Right cardiac atrium (tissue), 5 donors: ENCODE data around the gene SLC6A6. TPM values are rescaled to one million over a fixed set of nuclear protein-coding genes. Genes with fewer than 3 reads are reported as not detected.

ENCODE experiments used
- ATAC-seq, 2 donors: fragments of 200-7000 bp; cut with Tn5 transposase; one replicate each; pipeline versions ENCODE4 v1.8.0 to v1.9.1; 2020; ENCODE audit warnings: moderate library complexity in 2 of 2, mild to moderate bottlenecking in 1 of 2
- DNase-seq, 3 donors: peaks; one replicate each; pipeline ENCODE4 v3.0.0-alpha.2; 2020
- H3K27ac ChIP-seq: one replicate; pipeline ENCODE4 v1.5.1; 2013; ENCODE audit warnings: mild to moderate bottlenecking, low read length, control low read depth, moderate library complexity
- H3K27me3 ChIP-seq: one replicate; pipeline ENCODE4 v1.6.1; 2013; ENCODE audit not compliant: control insufficient read depth, insufficient read depth
- H3K4me1 ChIP-seq: one replicate; pipeline ENCODE4 v1.6.1; 2013; ENCODE audit warnings: low read length; ENCODE audit not compliant: control insufficient read depth, insufficient read depth
- H3K4me3 ChIP-seq: one replicate; pipeline ENCODE4 v1.5.1; 2013; ENCODE audit warnings: low read length, control low read depth
- H3K9me3 ChIP-seq: one replicate; pipeline ENCODE4 v1.6.1; 2013; ENCODE audit warnings: low read length; ENCODE audit not compliant: control insufficient read depth
- WGBS: extraction: QIAGEN DNeasy Blood & Tissue Kit; methylation state at CpG from one replicate; pipeline ENCODE4 v1.1.7; 2013; 5-methylcytosine and 5-hydroxymethylcytosine counted together
- intact Hi-C, 4 donors: fragments of 100-400 bp; cut with DNase I; formaldehyde crosslinking; loops; one replicate each; pipeline versions ENCODE4 v1.11.0 to v1.14.0; 2022 to 2023
- polyA plus RNA-seq: library from polyadenylated mRNA; stranded (reverse); fragments of 200-250 nt; gene quantifications from one replicate; pipeline ENCODE4 v1.2.3, GENCODE V29; 2013
- total RNA-seq, 4 donors: library from RNA; stranded (reverse); fragmentation: NEBNext Ultra II Directional; extraction: Animal tissue kit (Norgen Biotek cat#: 25700); gene quantifications; one replicate each; pipeline ENCODE4 v1.2.1, GENCODE V29; 2021
- donor health status: healthy with polysubstance abuse.
- donor health status: DM: no; HTN: yes; CAD: no.
- donor health status: DM: no; HTN: no; CAD: no.
- donor health status: DM: no; HTN: yes; CAD: no; lungs with severe emphysema.
- donor health status: DM: yes; HTN: yes; CAD: no.

The SLC6A6 gene
- total and polyA plus RNA-seq, 5 donors: 21.3 to 106 (median 31.6) TPM

GRCh38 chr3:14423197-14423743 lies 20.9 kb downstream of the SLC6A6 start:
- intact Hi-C loops: no loop called here
- H3K27me3 ChIP-seq: no peaks in the 10 kb centered on the region
- no peak overlapping the region for H3K27ac ChIP-seq
- no peak overlapping the region for H3K4me3 ChIP-seq
- H3K4me1 ChIP-seq: peaks cover 11% of the 10 kb centered on the region
- 76% methylated on average over 2 of the region's 2 CpGs for WGBS
- DNase-seq (peak in 2 of 3 donors; percentile 7), ATAC-seq (no peak)
- no peaks in the 10 kb centered on the region for H3K9me3 ChIP-seq

GRCh38 chr3:14423963-14424362 lies 21.6 kb downstream of the SLC6A6 start:
- H3K27ac ChIP-seq: no peak overlapping the region
- WGBS: 50% methylated on average over 3 of the region's 3 CpGs

GRCh38 chr3:14424711-14425580 lies 22.5 kb downstream of the SLC6A6 start:
- Histone ChIP-seq H3K4me3 (no peak overlapping the region), H3K4me1 (peaks cover 18% of the 10 kb centered on the region), H3K27me3 (no peaks in the 10 kb centered on the region), H3K27ac (no peak overlapping the region), H3K9me3 (no peaks in the 10 kb centered on the region)
- ATAC-seq (no peak), DNase-seq (peak in 2 of 3 donors; percentile 27 to 52)
- 80% methylated on average over 23 of the region's 23 CpGs for WGBS
- intact Hi-C loops: no loop called here

More at GRCh38 chr3:14423963-14424362, 21.6 kb downstream of the SLC6A6 start:
- ATAC-seq (no peak), DNase-seq (no peak)
- no peak overlapping the region for H3K4me3 ChIP-seq
- intact Hi-C loops: no loop called here
- H3K4me1 ChIP-seq: peaks cover 16% of the 10 kb centered on the region
- H3K27me3 ChIP-seq: no peaks in the 10 kb centered on the region
- H3K9me3 ChIP-seq: no peaks in the 10 kb centered on the region

GRCh38 chr3:14425581-14426304 lies 23.3 kb downstream of the SLC6A6 start:
- H3K27me3 ChIP-seq: no peaks in the 10 kb centered on the region
- no peak overlapping the region for H3K4me3 ChIP-seq
- H3K4me1 ChIP-seq: peaks cover 18% of the 10 kb centered on the region
- H3K9me3 ChIP-seq: no peaks in the 10 kb centered on the region
- intact Hi-C loops: no loop called here
- 62% methylated on average over 16 of the region's 16 CpGs for WGBS
- ATAC-seq (no peak), DNase-seq (peak in 2 of 3 donors; percentile 41 to 69)
- H3K27ac ChIP-seq: no peak overlapping the region

- 89% methylated on average over 5 of the region's 5 CpGs for WGBS
- Histone ChIP-seq H3K4me3 (no peak overlapping the region), H3K4me1 (peaks cover 19% of the 10 kb centered on the region), H3K27me3 (no peaks in the 10 kb centered on the region), H3K9me3 (no peaks in the 10 kb centered on the region), H3K27ac (no peak overlapping the region)
- no peak for DNase-seq
- intact Hi-C loops: no loop called here
- ATAC-seq: no peak
These were observed 23.9 kb downstream of the SLC6A6 start for GRCh38 chr3:14426305-14426620.

- no peaks in the 10 kb centered on the region for H3K9me3 ChIP-seq
- intact Hi-C loops: no loop called here
- whole genome bisulfite sequencing: 80% methylated on average over 7 of the region's 7 CpGs
- DNase-seq (peak in 2 of 3 donors; percentile 74 to 79), ATAC-seq (peak in 1 of 2 donors; percentile 6)
- H3K4me1 ChIP-seq: peaks cover 37% of the 10 kb centered on the region
- peak overlapping the region; percentile 52 for H3K27ac ChIP-seq
- no peak overlapping the region for H3K4me3 ChIP-seq
- no peaks in the 10 kb centered on the region for H3K27me3 ChIP-seq
These were observed 26.0 kb downstream of the SLC6A6 start for GRCh38 chr3:14428087-14429033.

GRCh38 chr3:14429237-14429636 lies 26.8 kb downstream of the SLC6A6 start:
- no peaks in the 10 kb centered on the region for H3K9me3 ChIP-seq
- intact Hi-C loops: no loop called here
- WGBS: 74% methylated on average over 5 of the region's 5 CpGs
- peak in 2 of 3 donors; percentile 41 to 65 for DNase-seq
- no peaks in the 10 kb centered on the region for H3K27me3 ChIP-seq
- H3K4me3 ChIP-seq: no peak overlapping the region
- no peak for ATAC-seq
- H3K27ac ChIP-seq: no peak overlapping the region
- H3K4me1 ChIP-seq: peaks cover 40% of the 10 kb centered on the region

- Histone ChIP-seq H3K27ac (no peak overlapping the region), H3K27me3 (no peaks in the 10 kb centered on the region), H3K9me3 (no peaks in the 10 kb centered on the region), H3K4me3 (no peak overlapping the region), H3K4me1 (peaks cover 41% of the 10 kb centered on the region)
- DNase-seq (no peak), ATAC-seq (no peak)
- WGBS: 96% methylated on average over 4 of the region's 4 CpGs
- intact Hi-C loops: no loop called here
These were observed 27.2 kb downstream of the SLC6A6 start for GRCh38 chr3:14429640-14430039.

GRCh38 chr3:14430053-14430452 lies 27.6 kb downstream of the SLC6A6 start:
- intact Hi-C loops: no loop called here
- H3K9me3 ChIP-seq: no peaks in the 10 kb centered on the region
- H3K4me3 ChIP-seq: no peak overlapping the region
- ATAC-seq (no peak), DNase-seq (peak in 2 of 3 donors; percentile 12 to 13)
- H3K27me3 ChIP-seq: no peaks in the 10 kb centered on the region
- peaks cover 42% of the 10 kb centered on the region for H3K4me1 ChIP-seq
- H3K27ac ChIP-seq: no peak overlapping the region
- WGBS: 89% methylated on average over 5 of the region's 5 CpGs

- intact Hi-C loops: no loop called here
- WGBS: 73% methylated on average over 12 of the region's 12 CpGs
- Histone ChIP-seq H3K4me3 (no peak overlapping the region), H3K4me1 (peaks cover 45% of the 10 kb centered on the region), H3K27ac (peak overlapping the region; percentile 49), H3K9me3 (no peaks in the 10 kb centered on the region), H3K27me3 (no peaks in the 10 kb centered on the region)
- DNase-seq (peak in 1 of 3 donors; percentile 2), ATAC-seq (no peak)
These were observed 28.5 kb downstream of the SLC6A6 start for GRCh38 chr3:14430706-14431451.
